Liver (tissue), 9 donors: Measurements from ENCODE around the gene ERC2. TPM values are rescaled to one million over a fixed set of nuclear protein-coding genes. Genes with fewer than 3 reads are reported as not detected.

ENCODE experiments used
- DNase-seq: peaks from one replicate; pipeline ENCODE4 v3.0.0-alpha.2; 2017; ENCODE audit warnings: low spot score
- H3K27ac ChIP-seq, 2 donors: one replicate each; pipeline ENCODE4 v1.7.0; 2013; ENCODE audit warnings: inconsistent platforms in 2 of 2, low read length in 2 of 2, control low read depth in 1 of 2, low read depth in 1 of 2, mild to moderate bottlenecking in 1 of 2
- H3K27me3 ChIP-seq, 4 donors: one replicate each; pipeline versions ENCODE4 v1.6.1 to v1.7.0; 2013; ENCODE audit warnings: low read length in 3 of 4, inconsistent platforms in 1 of 4, mild to moderate bottlenecking in 1 of 4, moderate library complexity in 1 of 4; ENCODE audit not compliant: control insufficient read depth in 4 of 4, insufficient read depth in 4 of 4
- H3K36me3 ChIP-seq, 4 donors: one replicate each; pipeline versions ENCODE4 v1.6.1 to v1.7.0; 2013; ENCODE audit warnings: low read length in 3 of 4, mild to moderate bottlenecking in 3 of 4, low read depth in 1 of 4, moderate library complexity in 1 of 4; ENCODE audit not compliant: control insufficient read depth in 4 of 4, insufficient read depth in 3 of 4
- H3K4me1 ChIP-seq, 4 donors: one replicate each; pipeline versions ENCODE4 v1.6.1 to v1.7.0; 2013; ENCODE audit warnings: low read length in 3 of 4, mild to moderate bottlenecking in 3 of 4, moderate library complexity in 1 of 4; ENCODE audit not compliant: control insufficient read depth in 4 of 4, insufficient read depth in 4 of 4
- H3K4me3 ChIP-seq, 3 donors: one replicate each; pipeline versions ENCODE4 v1.6.1 to v1.7.0; 2013; ENCODE audit warnings: low read length in 3 of 3, control low read depth in 1 of 3, low read depth in 1 of 3, mild to moderate bottlenecking in 1 of 3
- H3K9ac ChIP-seq, 2 donors: one replicate each; pipeline ENCODE4 v1.7.0; 2013; ENCODE audit warnings: low read length in 2 of 2, mild to moderate bottlenecking in 2 of 2, moderate library complexity in 2 of 2, control low read depth in 1 of 2, low read depth in 1 of 2
- H3K9me3 ChIP-seq, 4 donors: one replicate each; pipeline versions ENCODE4 v1.6.1 to v1.7.0; 2013; ENCODE audit warnings: low read length in 3 of 4; ENCODE audit not compliant: control insufficient read depth in 4 of 4
- ATF3 ChIP-seq: IDR thresholded peaks from 2 replicates; pipeline ENCODE4 v1.6.1; 2016; ENCODE audit warnings: antibody characterized with exemption
- EGR1 ChIP-seq, 2 donors: IDR thresholded peaks; 2 replicates each; pipeline ENCODE4 v1.6.1; 2016 to 2018; ENCODE audit warnings: antibody characterized with exemption in 2 of 2, low read depth in 2 of 2
- FOXA1 ChIP-seq: IDR thresholded peaks from 2 replicates; pipeline ENCODE4 v1.6.1; 2016; ENCODE audit warnings: antibody characterized with exemption
- FOXA2 ChIP-seq: IDR thresholded peaks from 2 replicates; pipeline ENCODE4 v1.6.1; 2016; ENCODE audit warnings: antibody characterized with exemption
- GABPA ChIP-seq, 2 donors: IDR thresholded peaks in 1 of 2; conservative IDR thresholded peaks in 1 of 2; 2 replicates each; pipeline ENCODE4 v1.6.1; 2016; ENCODE audit warnings: antibody characterized with exemption in 2 of 2, mild to moderate bottlenecking in 1 of 2, moderate library complexity in 1 of 2
- HNF4A ChIP-seq, 2 donors: conservative IDR thresholded peaks; 2 replicates each; pipeline ENCODE4 v1.6.1; 2016; ENCODE audit warnings: antibody characterized with exemption in 2 of 2, mild to moderate bottlenecking in 2 of 2
- HNF4G ChIP-seq: IDR thresholded peaks from 2 replicates; pipeline ENCODE4 v1.6.1; 2016; ENCODE audit warnings: antibody characterized with exemption
- JUND ChIP-seq, 2 donors: IDR thresholded peaks; 2 replicates each; pipeline ENCODE4 v1.6.1; 2016; ENCODE audit warnings: antibody characterized with exemption in 2 of 2
- NR2F2 ChIP-seq: IDR thresholded peaks from 2 replicates; pipeline ENCODE4 v1.6.1; 2016; ENCODE audit warnings: antibody characterized with exemption
- RAD21 ChIP-seq, 2 donors: IDR thresholded peaks; 2 replicates each; pipeline ENCODE4 v1.6.1; 2016; ENCODE audit warnings: antibody characterized with exemption in 2 of 2, mild to moderate bottlenecking in 2 of 2
- RXRA ChIP-seq, 2 donors: IDR thresholded peaks; 2 replicates each; pipeline ENCODE4 v1.6.1; 2017 to 2018; ENCODE audit warnings: antibody characterized with exemption in 2 of 2, mild to moderate bottlenecking in 1 of 2
- SP1 ChIP-seq: IDR thresholded peaks from 2 replicates; pipeline ENCODE4 v1.6.1; 2018; ENCODE audit warnings: antibody characterized with exemption, mild to moderate bottlenecking
- TAF1 ChIP-seq: conservative IDR thresholded peaks from 2 replicates; pipeline ENCODE4 v1.6.1; 2016; ENCODE audit warnings: antibody characterized with exemption, mild to moderate bottlenecking
- YY1 ChIP-seq: IDR thresholded peaks from 2 replicates; pipeline ENCODE4 v1.6.1; 2016; ENCODE audit warnings: antibody characterized with exemption, mild to moderate bottlenecking
- WGBS: extraction: QIAGEN DNeasy Blood & Tissue Kit; methylation state at CpG from one replicate; pipeline ENCODE4 v1.1.7; 2013; 5-methylcytosine and 5-hydroxymethylcytosine counted together
- polyA plus RNA-seq, 2 donors: library from polyadenylated mRNA; stranded (reverse) in 1 of 2; unstranded in 1 of 2; fragments of 200-250 nt in 1 of 2; fragments of >200 nt in 1 of 2; fragmentation: Nextera tagmentation in 1 of 2; extraction: Ambion mirVana in 1 of 2; gene quantifications; one replicate each; pipeline versions ENCODE4 v1.2.1 to v1.2.3, GENCODE V29; 2013 to 2015
- total RNA-seq, 2 donors: library from RNA; depleted of rRNA; stranded (reverse); fragments of >200 nt; gene quantifications; one replicate each; pipeline ENCODE4 v1.2.3, GENCODE V29; 2014
- TF ChIP-seq, protein P1 (sequence below): IDR thresholded peaks from 2 replicates; pipeline ENCODE4 v1.6.1; 2016; ENCODE audit warnings: antibody characterized with exemption, mild to moderate bottlenecking
- TF ChIP-seq, protein P2 (sequence below): IDR thresholded peaks from 2 replicates; pipeline ENCODE4 v1.6.1; 2016; ENCODE audit warnings: antibody characterized with exemption
- TF ChIP-seq, protein P3 (sequence below): IDR thresholded peaks from 2 replicates; pipeline ENCODE4 v1.6.1; 2016; ENCODE audit warnings: antibody characterized with exemption
- donor health status: healthy.
- donor health status: healthy.
- donor health status: healthy.
- donor health status: healthy.
- donor health status: healthy.

ERC2 gene
- total and polyA plus RNA-seq, 4 donors, result 0.14 to 0.25 TPM; not detected in 2

DNA sequence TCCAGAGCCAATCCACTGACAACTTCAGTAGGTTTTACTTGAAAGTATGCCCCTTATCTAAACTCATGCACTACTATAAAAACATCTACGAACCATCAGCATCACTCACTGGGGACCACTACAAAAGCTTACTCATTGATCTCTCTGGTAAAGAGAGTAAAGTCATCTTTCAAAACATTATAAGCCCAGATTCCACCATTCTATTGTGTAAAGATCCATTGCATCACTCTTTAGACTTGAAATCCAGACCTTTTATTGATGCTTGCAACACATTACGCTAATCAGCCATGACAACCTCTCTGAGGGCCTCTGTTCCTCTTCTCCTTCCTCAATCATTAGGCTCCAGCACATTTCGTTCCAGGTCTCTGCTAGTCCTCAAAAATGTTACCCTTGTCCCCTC is 732.3 kb downstream of the ERC2 start:
- WGBS, result 69% methylated on average over 3 of the region's 3 CpGs
- Histone ChIP-seq H3K36me3 (no peaks in the 10 kb centered on the region), H3K27ac (no peak overlapping the region), H3K4me3 (no peak overlapping the region), H3K9me3 (no peaks in the 10 kb centered on the region), H3K4me1 (no peaks in the 10 kb centered on the region), H3K27me3 (no peaks in the 10 kb centered on the region), H3K9ac (no peak overlapping the region)
- TF ChIP-seq ATF3 (no peak), FOXA2 (no peak), HNF4A (conservative IDR thresholded peaks at IDR 0.05) (no peak), GABPA (IDR thresholded peaks at IDR 0.05 in 1 of 2, conservative IDR thresholded peaks at IDR 0.05 in 1 of 2) (no peak), RAD21 (IDR thresholded peaks at IDR 0.05) (no peak)
- TF ChIP-seq, protein P1, sequence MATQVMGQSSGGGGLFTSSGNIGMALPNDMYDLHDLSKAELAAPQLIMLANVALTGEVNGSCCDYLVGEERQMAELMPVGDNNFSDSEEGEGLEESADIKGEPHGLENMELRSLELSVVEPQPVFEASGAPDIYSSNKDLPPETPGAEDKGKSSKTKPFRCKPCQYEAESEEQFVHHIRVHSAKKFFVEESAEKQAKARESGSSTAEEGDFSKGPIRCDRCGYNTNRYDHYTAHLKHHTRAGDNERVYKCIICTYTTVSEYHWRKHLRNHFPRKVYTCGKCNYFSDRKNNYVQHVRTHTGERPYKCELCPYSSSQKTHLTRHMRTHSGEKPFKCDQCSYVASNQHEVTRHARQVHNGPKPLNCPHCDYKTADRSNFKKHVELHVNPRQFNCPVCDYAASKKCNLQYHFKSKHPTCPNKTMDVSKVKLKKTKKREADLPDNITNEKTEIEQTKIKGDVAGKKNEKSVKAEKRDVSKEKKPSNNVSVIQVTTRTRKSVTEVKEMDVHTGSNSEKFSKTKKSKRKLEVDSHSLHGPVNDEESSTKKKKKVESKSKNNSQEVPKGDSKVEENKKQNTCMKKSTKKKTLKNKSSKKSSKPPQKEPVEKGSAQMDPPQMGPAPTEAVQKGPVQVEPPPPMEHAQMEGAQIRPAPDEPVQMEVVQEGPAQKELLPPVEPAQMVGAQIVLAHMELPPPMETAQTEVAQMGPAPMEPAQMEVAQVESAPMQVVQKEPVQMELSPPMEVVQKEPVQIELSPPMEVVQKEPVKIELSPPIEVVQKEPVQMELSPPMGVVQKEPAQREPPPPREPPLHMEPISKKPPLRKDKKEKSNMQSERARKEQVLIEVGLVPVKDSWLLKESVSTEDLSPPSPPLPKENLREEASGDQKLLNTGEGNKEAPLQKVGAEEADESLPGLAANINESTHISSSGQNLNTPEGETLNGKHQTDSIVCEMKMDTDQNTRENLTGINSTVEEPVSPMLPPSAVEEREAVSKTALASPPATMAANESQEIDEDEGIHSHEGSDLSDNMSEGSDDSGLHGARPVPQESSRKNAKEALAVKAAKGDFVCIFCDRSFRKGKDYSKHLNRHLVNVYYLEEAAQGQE, result no peak
- DNase-seq, result no peak

- Histone ChIP-seq H3K27me3 (no peaks in the 10 kb centered on the region), H3K27ac (no peak overlapping the region), H3K4me1 (no peaks in the 10 kb centered on the region), H3K36me3 (no peaks in the 10 kb centered on the region), H3K9ac (no peak overlapping the region), H3K4me3 (no peak overlapping the region), H3K9me3 (no peaks in the 10 kb centered on the region)
- no peak for DNase-seq
- WGBS, result 70% methylated on average over 3 of the region's 3 CpGs
- TF ChIP-seq HNF4A (conservative IDR thresholded peaks at IDR 0.05) (no peak), ATF3 (no peak), EGR1 (IDR thresholded peaks at IDR 0.05; ENCODE audit: low read depth in 2 of 2) (no peak), FOXA1 (no peak), GABPA (IDR thresholded peaks at IDR 0.05 in 1 of 2, conservative IDR thresholded peaks at IDR 0.05 in 1 of 2) (no peak), HNF4G (no peak), SP1 (no peak), FOXA2 (no peak), RAD21 (IDR thresholded peaks at IDR 0.05) (no peak), TAF1 (no peak), JUND (IDR thresholded peaks at IDR 0.05) (no peak), YY1 (no peak), NR2F2 (no peak), RXRA (IDR thresholded peaks at IDR 0.05) (no peak)
- TF ChIP-seq, protein P2, sequence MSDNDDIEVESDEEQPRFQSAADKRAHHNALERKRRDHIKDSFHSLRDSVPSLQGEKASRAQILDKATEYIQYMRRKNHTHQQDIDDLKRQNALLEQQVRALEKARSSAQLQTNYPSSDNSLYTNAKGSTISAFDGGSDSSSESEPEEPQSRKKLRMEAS, result no peak
- TF ChIP-seq, protein P1, result no peak
- TF ChIP-seq, protein P3, sequence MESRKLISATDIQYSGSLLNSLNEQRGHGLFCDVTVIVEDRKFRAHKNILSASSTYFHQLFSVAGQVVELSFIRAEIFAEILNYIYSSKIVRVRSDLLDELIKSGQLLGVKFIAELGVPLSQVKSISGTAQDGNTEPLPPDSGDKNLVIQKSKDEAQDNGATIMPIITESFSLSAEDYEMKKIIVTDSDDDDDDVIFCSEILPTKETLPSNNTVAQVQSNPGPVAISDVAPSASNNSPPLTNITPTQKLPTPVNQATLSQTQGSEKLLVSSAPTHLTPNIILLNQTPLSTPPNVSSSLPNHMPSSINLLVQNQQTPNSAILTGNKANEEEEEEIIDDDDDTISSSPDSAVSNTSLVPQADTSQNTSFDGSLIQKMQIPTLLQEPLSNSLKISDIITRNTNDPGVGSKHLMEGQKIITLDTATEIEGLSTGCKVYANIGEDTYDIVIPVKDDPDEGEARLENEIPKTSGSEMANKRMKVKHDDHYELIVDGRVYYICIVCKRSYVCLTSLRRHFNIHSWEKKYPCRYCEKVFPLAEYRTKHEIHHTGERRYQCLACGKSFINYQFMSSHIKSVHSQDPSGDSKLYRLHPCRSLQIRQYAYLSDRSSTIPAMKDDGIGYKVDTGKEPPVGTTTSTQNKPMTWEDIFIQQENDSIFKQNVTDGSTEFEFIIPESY, result no peak
Observed at GRCh38 chr3:55731741-55732140, 736.5 kb downstream of the ERC2 start.
